ENCODE results near the gene ARHGEF25. TPM values are rescaled to one million over a fixed set of nuclear protein-coding genes. Genes with fewer than 3 reads are reported as not detected.
"Not testable (repeated sequence)": the region's sequence is repeated elsewhere in the genome, so short reads cannot be mapped to it uniquely, and the experiment has no call there.

ARHGEF25 gene
- total RNA-seq, 1 donor from 2014 or later: 0.60 TPM

DNA sequence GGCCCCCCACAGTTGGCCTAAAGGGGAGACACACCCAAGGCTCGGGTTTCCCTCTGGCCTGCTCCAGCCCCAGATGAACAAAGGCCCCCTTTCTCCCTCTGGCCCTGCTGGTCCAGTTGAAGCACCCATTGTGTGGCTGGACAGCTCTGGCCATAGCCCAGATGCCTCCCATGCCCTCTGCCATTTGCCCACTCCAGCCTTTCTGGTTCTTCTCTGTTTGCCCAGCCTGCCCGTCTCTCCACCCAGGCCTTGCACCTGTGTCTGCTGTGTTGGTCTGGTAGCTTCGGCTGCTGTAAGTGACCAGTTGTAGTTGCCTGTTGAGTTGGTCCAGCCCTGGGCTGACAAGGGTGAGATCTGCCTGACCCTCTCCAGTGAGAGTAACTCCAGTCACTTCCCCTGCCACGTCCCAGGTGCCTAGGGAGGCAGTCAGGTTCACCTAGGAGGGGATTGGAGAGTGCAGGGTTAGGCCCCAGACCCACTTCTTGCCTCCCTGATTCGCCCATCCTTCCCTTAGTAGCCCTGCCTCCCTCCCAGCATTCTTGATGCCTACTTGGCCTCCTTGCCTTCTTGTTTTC lies 18.7 kb downstream of the ARHGEF25 start:
- intact Hi-C loops (cut with micrococcal nuclease): loop anchor here (1.0 to 10.0 kb wide), 3 partner anchors 9 to 385 kb away; no protein-coding TSS in a partner anchor
- H3K9me3 Mint-ChIP-seq: no peaks in the 10 kb centered on the region
- peaks cover 6% of the 10 kb centered on the region for H3K4me1 Mint-ChIP-seq (ENCODE audit: low read depth)
- H3K27ac Mint-ChIP-seq: no peak overlapping the region
- peaks cover 2% of the 10 kb centered on the region for H3K36me3 Mint-ChIP-seq (ENCODE audit: low read depth)
- peaks cover 74% of the 10 kb centered on the region for H3K27me3 Mint-ChIP-seq (ENCODE audit: insufficient read depth)
- H3K4me3 Mint-ChIP-seq: no peak overlapping the region
- DNase-seq (ENCODE audit: low spot score): no peak

DNA sequence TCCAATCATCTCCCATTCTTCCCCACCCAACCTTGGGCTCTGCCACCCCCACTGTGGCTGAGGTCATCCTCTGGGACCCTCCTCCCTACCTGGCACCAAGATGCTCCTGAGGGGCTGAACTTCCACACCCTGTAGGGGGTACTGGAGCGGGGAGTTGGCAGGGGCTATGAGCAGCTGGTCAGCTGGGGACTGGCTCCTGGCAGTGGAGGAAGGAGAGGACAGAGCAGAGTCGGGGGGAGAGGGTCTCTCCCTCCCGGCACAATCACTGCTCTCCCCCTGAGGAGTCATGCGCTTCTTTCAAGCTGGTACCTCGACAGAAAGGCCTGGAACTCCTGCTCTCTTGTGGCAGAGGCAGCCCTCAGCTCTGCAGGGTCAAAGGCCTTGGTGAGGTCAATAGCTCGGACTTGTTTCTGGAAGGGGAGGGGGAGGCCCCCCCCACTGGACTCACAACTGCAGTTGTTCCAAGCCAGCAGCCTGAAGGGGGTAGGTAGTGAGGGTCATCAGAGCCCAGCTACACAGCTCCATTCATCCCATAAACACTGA lies 19.7 kb downstream of the ARHGEF25 start:
- H3K27me3 Mint-ChIP-seq (ENCODE audit: insufficient read depth): peaks cover 67% of the 10 kb centered on the region

DNA sequence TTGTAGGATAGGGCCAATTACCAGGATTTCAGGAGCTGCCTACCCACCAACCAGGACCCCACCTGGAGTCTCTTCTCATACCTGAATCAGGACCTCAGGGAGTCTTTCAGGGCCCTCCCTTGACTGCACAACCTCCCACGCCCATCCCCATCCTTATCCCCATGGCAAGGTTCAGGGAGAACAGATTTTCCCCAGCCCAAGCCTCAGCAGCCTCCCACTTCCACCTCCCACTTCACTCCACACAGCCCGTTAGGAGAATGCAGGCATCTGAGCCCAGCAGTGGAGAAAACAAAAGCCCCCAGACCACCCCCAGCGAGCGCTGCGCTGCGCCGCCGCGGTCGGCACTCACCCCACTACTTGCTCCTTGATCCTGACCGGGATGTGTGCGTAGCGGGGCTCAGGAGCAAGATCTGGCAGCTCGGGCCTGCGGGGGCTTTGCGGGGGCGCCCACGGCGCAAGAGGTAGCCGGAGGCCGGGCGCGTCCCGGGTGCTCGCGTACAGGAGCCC lies 20.4 kb downstream of the ARHGEF25 start:
- peak overlapping the region; percentile 45 for H3K4me3 Mint-ChIP-seq
- DNase-seq (ENCODE audit: low spot score): no peak
- intact Hi-C loops (cut with micrococcal nuclease): loop anchor here (5.0 kb wide), 1 partner anchor 46 kb away; no protein-coding TSS in a partner anchor
- peaks cover 6% of the 10 kb centered on the region for H3K4me1 Mint-ChIP-seq (ENCODE audit: low read depth)
- H3K9me3 Mint-ChIP-seq: no peaks in the 10 kb centered on the region
- H3K36me3 Mint-ChIP-seq (ENCODE audit: low read depth): peaks cover 2% of the 10 kb centered on the region
- peaks cover 61% of the 10 kb centered on the region for H3K27me3 Mint-ChIP-seq (ENCODE audit: insufficient read depth)
- no peak overlapping the region for H3K27ac Mint-ChIP-seq

More for the DNA sequence above, 19.7 kb downstream of the ARHGEF25 start:
- no peak overlapping the region for H3K27ac Mint-ChIP-seq
- no peak for DNase-seq (ENCODE audit: low spot score)
- intact Hi-C loops (cut with micrococcal nuclease): loop anchor here (5.0 kb wide), 1 partner anchor 46 kb away; no protein-coding TSS in a partner anchor
- H3K36me3 Mint-ChIP-seq (ENCODE audit: low read depth): peaks cover 2% of the 10 kb centered on the region
- H3K4me1 Mint-ChIP-seq (ENCODE audit: low read depth): peaks cover 6% of the 10 kb centered on the region
- H3K9me3 Mint-ChIP-seq: no peaks in the 10 kb centered on the region
- H3K4me3 Mint-ChIP-seq: peak overlapping the region; percentile 22

DNA sequence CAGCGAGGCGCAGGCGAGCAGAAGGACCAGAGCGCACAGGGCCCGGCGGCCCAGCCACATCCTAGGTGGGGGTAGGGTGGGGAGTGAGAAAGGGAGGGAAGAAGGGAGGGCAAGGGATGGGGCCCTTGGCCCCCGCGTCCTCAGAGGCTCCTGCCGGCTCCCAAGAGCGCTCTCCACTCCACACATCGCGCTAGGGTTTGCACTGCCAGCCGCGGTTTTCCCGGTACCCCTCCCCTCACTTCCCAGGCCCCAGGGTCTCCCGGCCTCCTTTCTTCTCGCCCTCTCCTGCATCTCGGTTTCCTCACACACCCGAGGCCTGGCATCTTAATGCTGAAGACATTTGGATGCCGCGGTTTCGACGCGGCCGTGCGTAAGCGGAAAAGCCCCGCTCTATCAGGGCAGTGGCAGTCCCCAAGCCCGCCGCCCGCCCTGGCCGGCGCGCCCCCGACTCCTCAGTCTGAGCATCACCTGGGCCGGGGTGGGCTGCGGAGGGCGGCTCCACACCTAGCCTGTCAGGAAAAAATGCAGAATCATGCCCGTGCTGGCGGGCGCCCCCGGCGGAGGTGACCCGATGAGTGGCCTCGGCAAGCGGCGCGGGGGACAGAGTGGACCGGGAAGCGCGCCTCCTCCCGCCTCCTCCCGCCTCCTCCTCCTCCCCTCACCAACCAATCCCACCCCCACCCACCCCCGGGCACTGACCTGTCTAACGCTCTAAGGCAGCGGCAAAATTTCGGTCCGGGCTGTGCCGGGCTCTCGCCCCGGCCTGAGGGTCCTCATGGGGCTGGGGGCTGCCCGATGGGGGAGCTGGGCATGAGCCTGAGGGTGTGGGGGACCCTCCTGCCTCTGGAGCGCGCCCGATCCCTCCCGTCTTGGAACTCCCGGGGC lies 21.1 kb downstream of the ARHGEF25 start:
- H3K4me1 Mint-ChIP-seq (ENCODE audit: low read depth): peaks cover 6% of the 10 kb centered on the region
- H3K27ac Mint-ChIP-seq: no peak overlapping the region
- H3K36me3 Mint-ChIP-seq (ENCODE audit: low read depth): peaks cover 2% of the 10 kb centered on the region
- H3K9me3 Mint-ChIP-seq: no peaks in the 10 kb centered on the region
- H3K4me3 Mint-ChIP-seq: peak overlapping the region; percentile 79
- intact Hi-C loops (cut with micrococcal nuclease): loop anchor here (5.0 kb wide), 1 partner anchor 45 kb away; no protein-coding TSS in a partner anchor
- no peak for DNase-seq (ENCODE audit: low spot score)
- peaks cover 56% of the 10 kb centered on the region for H3K27me3 Mint-ChIP-seq (ENCODE audit: insufficient read depth)

DNA sequence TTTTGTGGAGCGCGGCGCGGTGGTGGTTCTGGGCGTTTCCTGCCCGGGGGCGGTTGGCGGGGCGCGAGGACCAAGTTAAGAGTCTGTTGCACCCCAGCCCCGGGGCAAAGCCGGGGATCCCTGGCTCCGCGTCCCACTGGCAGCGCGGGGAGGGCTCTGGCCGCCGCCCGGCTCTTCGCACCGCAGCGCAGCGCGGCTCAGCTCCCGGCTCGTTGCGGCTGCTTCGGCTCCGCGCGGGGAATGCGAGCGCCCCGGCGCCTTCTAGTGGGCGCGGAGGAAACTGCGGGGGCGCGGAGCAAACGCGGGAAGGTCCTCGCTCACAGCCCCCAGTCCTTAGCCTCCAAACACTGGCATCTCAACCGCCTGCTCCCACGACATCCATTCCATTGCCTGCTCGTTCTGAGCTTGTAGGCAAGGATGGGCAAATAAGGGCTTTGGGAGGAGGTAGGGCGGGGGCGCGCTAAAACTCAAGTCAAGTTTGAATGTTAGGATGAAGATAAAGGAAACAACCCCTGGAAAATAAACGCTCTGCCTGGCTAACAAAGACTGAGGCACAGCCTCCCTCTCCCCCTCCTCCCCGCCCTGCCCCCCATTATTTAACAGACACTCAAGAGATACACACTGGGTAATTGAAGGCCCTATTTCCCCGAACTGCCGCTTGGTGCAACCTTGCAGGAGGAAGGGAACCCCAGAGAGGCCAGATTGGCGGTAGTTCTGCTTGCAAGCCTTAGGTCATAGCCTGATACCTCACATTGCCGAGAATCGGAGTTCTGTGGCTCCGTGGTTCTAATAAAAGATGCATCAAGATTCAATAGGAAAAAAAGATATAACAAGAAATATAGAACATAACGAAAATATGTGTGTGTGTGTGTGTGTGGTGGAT lies 22.0 kb downstream of the ARHGEF25 start, which contains the start of gene B4GALNT1:
TSS of gene B4GALNT1 (minus strand) at position 244 of the 883 bp plus-strand sequence. CDS start 1,069 bp downstream, outside the sequence.
- intact Hi-C loops (cut with micrococcal nuclease): loop anchor here (1.0 to 5.0 kb wide), 5 partner anchors 11 to 109 kb away; no protein-coding TSS in a partner anchor
- H3K4me1 Mint-ChIP-seq (ENCODE audit: low read depth): peaks cover 6% of the 10 kb centered on the region
- no peaks in the 10 kb centered on the region for H3K36me3 Mint-ChIP-seq (ENCODE audit: low read depth)
- peak; percentile 63 for DNase-seq (ENCODE audit: low spot score)
- H3K4me3 Mint-ChIP-seq: peak within 1 kb of the TSS; percentile 79
- H3K9me3 Mint-ChIP-seq: no peaks in the 10 kb centered on the region
- H3K27me3 Mint-ChIP-seq (ENCODE audit: insufficient read depth): peaks cover 52% of the 10 kb centered on the region
- H3K27ac Mint-ChIP-seq: no peak within 1 kb of the TSS

DNA sequence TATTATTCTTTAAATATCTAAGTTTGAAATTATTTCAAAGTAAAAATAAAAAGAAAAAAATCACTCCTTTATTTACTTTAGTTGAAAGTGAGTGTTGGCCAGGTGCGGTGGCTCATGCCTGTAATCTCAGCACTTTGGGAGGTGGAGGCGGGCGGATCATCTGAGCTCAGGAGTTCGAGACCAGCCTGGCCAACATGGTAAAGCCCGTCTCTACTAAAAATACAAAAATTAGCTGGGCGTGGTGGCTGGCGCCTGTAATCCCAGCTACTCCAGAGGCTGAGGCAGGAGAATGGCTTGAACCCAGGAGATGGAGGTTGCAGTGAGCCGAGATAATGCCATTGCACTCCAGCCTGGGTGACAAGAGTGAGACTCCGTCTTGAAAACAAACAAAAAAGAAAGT lies 25.5 kb downstream of the ARHGEF25 start:
- H3K36me3 Mint-ChIP-seq (ENCODE audit: low read depth); H3K27ac Mint-ChIP-seq; intact Hi-C loops (cut with micrococcal nuclease); DNase-seq (ENCODE audit: low spot score); H3K4me1 Mint-ChIP-seq (ENCODE audit: low read depth); H3K9me3 Mint-ChIP-seq; H3K4me3 Mint-ChIP-seq: not testable (repeated sequence)
- peaks cover 37% of the 10 kb centered on the region for H3K27me3 Mint-ChIP-seq (ENCODE audit: insufficient read depth)

DNA sequence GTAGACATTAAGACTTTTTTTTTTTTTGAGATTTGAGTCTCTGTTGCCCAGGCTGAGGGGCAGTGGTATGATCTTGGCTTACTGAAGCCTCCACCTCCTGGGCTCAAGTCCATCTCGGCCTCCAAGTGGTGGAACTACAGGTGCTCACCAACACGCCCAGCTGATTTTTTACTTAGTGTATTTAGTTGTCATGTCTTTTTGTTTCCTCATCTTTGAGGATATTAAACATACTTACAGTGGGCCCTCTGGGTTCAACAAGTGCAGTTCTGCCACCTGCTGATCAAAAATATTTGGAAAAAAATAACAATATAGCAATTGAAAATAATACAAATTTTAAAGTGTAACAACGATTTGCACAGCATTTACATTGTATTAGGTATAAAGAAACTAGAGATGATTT lies 26.1 kb downstream of the ARHGEF25 start:
- H3K27ac Mint-ChIP-seq: no peak overlapping the region
- peaks cover 30% of the 10 kb centered on the region for H3K27me3 Mint-ChIP-seq (ENCODE audit: insufficient read depth)
- H3K4me1 Mint-ChIP-seq (ENCODE audit: low read depth): peaks cover 6% of the 10 kb centered on the region
- no peak for DNase-seq (ENCODE audit: low spot score)
- no peaks in the 10 kb centered on the region for H3K36me3 Mint-ChIP-seq (ENCODE audit: low read depth)
- H3K9me3 Mint-ChIP-seq: no peaks in the 10 kb centered on the region
- no peak overlapping the region for H3K4me3 Mint-ChIP-seq
- intact Hi-C loops (cut with micrococcal nuclease): no loop called here

DNA sequence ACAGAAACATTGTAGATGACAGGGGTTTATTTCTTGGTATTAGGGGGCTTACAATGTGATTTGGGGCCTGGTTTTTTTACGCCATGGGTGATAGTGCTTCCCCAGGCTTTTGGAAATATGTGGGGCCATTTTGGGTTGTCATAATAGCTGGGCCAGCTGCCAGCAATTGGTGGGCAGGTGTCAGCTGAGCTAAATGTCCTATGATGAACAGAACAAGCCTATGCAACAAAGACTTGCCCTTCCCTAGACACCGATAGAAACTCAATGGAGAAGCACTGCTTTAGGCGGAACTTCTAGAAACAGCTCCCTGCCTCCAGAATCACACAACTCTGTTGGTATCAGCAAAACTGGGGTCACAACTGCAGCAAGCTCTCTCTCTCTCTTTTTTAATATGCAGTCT lies 26.9 kb downstream of the ARHGEF25 start:
- peaks cover 30% of the 10 kb centered on the region for H3K27me3 Mint-ChIP-seq (ENCODE audit: insufficient read depth)
- no peak overlapping the region for H3K27ac Mint-ChIP-seq
- H3K4me1 Mint-ChIP-seq (ENCODE audit: low read depth): peaks cover 6% of the 10 kb centered on the region
- H3K4me3 Mint-ChIP-seq: no peak overlapping the region
- intact Hi-C loops (cut with micrococcal nuclease): no loop called here
- no peak for DNase-seq (ENCODE audit: low spot score)
- no peaks in the 10 kb centered on the region for H3K36me3 Mint-ChIP-seq (ENCODE audit: low read depth)
- H3K9me3 Mint-ChIP-seq: no peaks in the 10 kb centered on the region

DNA sequence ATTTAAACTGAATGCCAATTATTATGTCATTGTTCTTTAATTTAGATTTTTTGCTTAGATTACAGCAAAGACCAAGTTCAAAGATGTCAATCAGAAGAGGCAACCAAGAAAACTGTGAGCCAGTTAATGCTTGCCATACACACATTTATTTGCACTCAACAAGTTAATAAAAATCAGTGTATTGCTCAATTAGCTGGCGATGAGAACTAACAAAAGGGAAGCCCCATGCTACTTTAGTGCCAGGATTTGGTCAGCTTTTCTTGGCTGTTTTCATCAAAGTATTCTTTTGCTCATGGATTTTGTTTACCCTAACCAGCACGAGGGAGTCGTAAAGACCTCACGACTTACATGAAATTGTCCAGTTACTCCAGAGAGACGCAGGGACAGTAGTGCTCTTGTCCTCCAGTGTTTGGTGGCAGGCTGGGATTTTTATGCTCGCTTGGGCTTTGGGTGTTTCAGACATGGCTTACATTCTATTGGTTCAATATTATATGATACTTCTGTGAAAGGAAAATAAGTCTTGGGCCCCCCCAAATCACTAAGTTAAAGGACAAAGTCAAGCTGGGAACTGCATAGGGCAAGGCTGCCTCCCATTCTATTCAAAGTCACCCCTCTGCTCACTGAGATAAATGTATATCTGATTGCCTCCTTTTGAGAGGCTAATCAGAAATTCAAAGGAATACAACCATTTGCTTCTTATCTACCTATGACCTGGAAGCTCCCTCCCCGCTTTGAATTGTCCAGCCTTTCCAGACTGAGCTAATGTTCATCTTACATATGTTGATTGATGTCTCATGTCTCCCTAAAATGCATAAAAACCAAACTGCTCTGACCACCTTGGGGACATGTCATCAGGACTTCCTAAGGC lies 29.2 kb downstream of the ARHGEF25 start:
- DNase-seq (ENCODE audit: low spot score): no peak
- Mint-ChIP-seq H3K4me1 (ENCODE audit: low read depth) (no peaks in the 10 kb centered on the region), H3K9me3 (peaks cover 4% of the 10 kb centered on the region), H3K27ac (no peak overlapping the region), H3K36me3 (ENCODE audit: low read depth) (no peaks in the 10 kb centered on the region), H3K4me3 (no peak overlapping the region), H3K27me3 (ENCODE audit: insufficient read depth) (peaks cover 21% of the 10 kb centered on the region)
- intact Hi-C loops (cut with micrococcal nuclease): no loop called here

DNA sequence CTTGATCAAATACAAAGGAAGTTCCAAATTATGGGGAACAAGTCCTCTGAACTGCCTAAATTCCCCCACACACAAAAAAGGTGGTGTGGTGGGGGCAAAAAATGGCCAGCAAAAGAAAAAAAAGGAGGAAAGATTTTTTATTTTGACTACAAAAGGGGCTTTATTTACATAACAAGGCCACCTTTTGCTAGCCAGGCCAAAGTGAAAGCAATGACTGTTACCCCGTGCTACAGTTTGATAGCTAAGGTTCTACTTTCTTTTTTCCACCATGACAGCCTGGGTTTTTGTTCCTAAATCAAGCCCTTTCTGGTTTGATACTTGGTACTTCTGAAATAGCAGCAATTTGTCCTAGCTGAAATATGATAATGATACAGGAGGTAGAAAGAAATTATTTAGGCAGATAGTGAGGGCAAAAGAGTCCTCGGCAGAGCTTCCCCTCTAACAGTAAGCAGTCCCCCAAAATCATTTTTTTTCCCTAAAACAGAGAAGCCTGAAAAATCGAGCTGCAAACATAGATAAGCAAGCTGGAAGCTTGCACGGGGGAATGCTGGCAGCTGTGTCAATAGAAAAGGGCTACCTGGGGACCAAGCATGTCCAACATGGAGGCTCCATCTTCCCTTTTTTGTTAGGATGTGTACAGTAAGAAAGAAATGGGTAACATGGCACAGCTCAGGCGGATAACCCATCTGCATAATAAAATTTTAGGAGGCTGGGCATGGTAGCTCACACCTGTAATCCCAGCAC lies 30.6 kb downstream of the ARHGEF25 start:
- no peak overlapping the region for H3K27ac Mint-ChIP-seq
- H3K4me1 Mint-ChIP-seq (ENCODE audit: low read depth): no peaks in the 10 kb centered on the region
- H3K27me3 Mint-ChIP-seq (ENCODE audit: insufficient read depth): peaks cover 17% of the 10 kb centered on the region
- H3K36me3 Mint-ChIP-seq (ENCODE audit: low read depth): no peaks in the 10 kb centered on the region
- H3K4me3 Mint-ChIP-seq: no peak overlapping the region
- intact Hi-C loops (cut with micrococcal nuclease): no loop called here
- peaks cover 8% of the 10 kb centered on the region for H3K9me3 Mint-ChIP-seq
- no peak for DNase-seq (ENCODE audit: low spot score)

Measured in activated T-helper 1 cell treated with anti-CD3 and anti-CD28 coated beads, Interleukin-12 subunit alpha, Interleukin-12 subunit beta, Interleukin-2, Interleukin-4 antibody, amounts not matched to agents 30 ng/mL and 10 ng/mL and 1 ng/mL, durations not matched to agents 14 hours and 24 hours and 36 hours (primary cell).